GM21423 (cell line): ENCODE measurements around the gene YEATS2.
"Not testable (repeated sequence)": the region's sequence is repeated elsewhere in the genome, so short reads cannot be mapped to it uniquely, and the experiment has no call there.

Experiments
- ATAC-seq: cut with Tn5 transposase; IDR thresholded peaks from one replicate; pipeline ENCODE4 v1.9.1; 2021; ENCODE audit warnings: mild to moderate bottlenecking, moderate library complexity; ENCODE audit not compliant: unreplicated experiment

YEATS2 gene

DNA sequence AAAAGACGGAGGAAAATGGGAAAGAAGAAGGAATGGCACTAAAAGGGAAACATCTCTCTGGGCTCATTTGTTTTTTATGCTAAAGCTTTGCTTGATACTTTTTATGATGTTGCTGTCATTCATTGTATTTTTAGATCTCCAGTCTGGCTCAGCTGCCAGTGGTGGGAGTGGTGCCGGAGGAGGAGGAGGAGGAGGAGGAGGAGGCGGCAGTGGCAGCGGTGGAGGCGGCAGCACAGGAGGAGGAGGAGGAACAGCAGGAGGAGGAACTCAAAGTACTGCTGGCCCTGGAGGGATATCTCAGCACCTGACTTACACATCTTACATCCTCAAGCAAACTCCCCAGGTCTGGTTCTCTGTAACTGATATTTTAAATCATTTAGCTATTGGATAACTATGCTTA, 78.2 kb downstream of the YEATS2 start:
- ATAC-seq = no peak

DNA sequence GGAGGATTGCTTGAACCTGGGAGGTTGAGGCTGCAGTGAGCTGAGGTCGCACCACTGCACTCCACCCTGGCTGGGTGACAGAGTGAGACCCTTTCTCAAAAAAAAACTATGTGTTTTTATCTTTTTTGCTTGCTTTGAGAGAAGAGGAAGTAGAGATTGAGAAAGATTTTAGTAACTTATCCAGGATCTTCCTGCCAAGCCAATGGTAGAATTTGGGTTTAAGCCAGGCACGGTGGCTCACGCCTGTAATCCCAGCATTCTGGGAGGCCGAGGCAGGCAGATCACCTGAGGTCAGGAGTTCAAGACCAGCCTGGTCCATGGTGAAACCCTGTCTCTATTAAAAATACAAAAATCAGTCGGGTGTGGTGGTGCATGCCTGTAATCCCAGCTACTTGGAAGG, 78.9 kb downstream of the YEATS2 start:
- not testable (repeated sequence) for ATAC-seq

DNA sequence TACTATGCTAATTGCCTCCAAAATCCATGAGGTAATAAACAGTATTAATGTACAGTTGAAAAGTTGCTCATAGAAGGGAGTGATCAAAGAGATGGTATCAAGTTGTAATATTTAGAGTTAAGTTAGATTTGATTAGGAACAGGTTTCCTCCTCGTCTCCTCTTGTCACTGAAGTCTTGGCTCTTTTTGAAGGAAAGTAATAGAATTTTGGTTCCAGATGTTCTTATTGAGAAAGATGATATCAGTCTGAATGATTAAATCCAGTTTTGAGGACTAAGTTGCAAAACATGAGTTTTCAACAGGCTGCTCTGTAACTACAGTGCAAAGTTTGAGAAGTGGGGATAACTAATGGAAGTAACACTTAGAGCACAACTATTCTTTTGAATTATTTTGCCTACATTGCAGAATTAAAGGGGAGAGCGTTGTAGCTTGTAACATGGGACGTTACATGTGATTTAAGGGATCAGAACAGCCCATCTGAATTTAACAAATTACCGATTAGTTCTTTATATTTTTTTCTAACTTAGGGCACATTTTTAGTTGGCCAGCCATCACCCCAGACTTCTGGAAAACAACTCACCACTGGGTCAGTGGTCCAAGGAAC, 79.5 kb downstream of the YEATS2 start:
- no peak for ATAC-seq

GRCh38 chr3:183779896-183780465, 82.4 kb downstream of the YEATS2 start:
- no peak for ATAC-seq

GRCh38 chr3:183781246-183781645, 83.6 kb downstream of the YEATS2 start:
- no peak for ATAC-seq

- ATAC-seq = no peak
Observed at GRCh38 chr3:183782576-183783276, 85.1 kb downstream of the YEATS2 start.

DNA sequence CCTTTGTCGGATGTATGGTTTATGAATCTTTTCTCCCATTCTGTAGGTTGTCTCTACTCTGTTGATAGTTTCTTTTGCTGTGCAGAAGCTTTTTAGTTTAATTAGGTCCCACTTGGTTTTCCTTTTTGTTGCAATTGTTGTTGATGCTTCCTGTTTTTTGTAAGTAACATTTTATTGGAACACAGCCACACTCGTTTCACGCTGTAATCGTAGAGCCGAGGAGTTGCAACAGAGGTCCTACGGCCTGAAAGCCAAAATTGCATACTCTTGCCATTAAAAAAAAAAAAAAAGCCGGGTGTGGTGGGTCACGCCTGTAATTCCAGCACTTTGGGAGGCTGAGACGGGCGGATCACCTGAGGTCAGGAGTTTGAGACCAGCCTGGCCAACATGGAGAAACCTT, 86.9 kb downstream of the YEATS2 start:
- not testable (repeated sequence) for ATAC-seq

DNA sequence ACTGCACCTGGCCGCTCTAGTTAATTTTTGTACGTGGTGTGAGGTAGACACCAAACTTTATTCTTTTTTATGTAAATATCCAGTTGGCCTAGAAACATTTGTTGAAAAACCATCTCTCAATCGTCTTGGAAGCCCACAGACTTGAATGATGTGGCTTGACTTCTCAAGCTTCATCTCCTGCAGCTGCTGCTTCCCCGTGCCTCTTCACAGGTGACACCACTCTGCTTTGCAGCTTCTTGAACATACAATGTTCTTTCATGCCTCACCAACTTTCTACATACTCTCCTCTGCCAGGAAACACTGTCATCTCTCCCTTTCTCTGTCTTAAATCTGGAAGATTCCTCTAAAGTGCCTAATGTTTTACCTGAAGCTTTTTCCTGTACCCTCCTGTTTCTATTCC, 92.2 kb downstream of the YEATS2 start:
- ATAC-seq = no peak

DNA sequence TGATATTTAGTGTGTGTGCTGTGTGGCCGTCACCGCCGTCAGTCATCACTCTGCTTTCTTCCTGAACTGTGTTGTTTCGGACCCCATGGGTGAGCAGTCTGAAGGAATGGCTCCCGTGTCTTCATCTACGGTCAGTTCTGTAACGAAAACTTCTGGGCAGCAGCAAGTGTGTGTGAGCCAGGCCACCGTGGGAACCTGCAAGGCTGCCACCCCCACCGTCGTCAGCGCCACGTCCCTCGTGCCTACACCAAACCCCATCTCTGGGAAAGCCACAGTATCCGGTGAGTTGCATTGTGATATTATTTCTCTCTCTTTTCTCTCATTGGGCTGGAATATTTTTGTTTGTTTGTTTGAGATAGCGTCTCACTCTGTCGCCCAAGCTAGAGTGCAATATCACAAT, 93.1 kb downstream of the YEATS2 start:
- no peak for ATAC-seq

- ATAC-seq = no peak
Observed at GRCh38 chr3:183792976-183793375, 95.4 kb downstream of the YEATS2 start.

- ATAC-seq = no peak
Observed at GRCh38 chr3:183794452-183794851, 96.9 kb downstream of the YEATS2 start.

GRCh38 chr3:183796372-183796771, 98.8 kb downstream of the YEATS2 start:
- no peak for ATAC-seq

DNA sequence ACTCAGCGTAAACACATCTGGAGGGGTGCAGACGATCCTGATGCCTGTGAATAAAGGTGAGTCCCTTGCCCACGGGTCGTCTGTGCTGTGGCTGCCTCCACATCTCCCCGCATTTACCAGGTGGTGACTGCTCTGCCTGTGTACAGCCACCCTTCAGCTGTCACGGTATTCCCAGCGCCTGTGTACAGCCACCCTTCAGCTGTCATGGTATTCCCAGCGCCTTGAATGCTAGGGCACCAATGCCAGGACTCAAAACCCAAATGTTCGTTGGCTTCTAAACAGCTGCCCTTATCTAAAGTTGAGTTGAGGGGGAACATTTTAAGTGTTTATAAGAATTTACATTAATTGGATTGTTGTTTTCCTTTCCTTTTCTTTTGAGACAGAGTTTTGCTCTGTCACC, 100.4 kb downstream of the YEATS2 start:
- ATAC-seq = no peak

GRCh38 chr3:183799461-183799860, 101.9 kb downstream of the YEATS2 start:
- no peak for ATAC-seq

DNA sequence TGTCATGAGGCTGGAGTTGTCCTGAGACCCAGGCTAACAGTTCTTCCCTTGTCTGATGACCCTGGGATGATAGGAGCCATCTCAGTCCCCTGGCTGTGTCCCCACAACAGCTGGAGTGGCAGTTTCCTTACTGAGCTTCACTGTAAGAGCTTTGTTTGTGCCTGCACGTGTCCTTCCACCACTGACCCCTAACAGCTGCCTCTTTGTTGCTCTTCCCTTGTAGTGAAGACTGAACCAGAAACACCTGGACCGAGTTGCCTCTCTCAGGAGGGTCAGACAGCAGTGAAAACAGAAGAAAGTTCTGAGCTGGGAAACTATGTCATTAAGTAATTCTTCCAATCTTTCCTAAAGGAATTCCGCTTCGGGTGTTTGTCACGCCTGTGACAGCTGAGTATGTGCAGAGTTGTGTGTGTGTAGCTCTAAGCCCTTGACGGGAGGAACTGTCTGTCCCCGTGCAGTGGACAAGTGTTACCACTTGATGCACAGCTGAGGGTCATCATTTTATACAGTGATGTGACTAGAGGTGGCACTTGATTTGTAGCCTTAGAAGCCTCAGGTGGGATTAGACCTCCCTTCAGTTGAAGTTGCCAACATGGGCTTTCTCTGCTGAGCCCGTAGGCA, 102.8 kb downstream of the YEATS2 start:
- no peak for ATAC-seq

- no peak for ATAC-seq
Observed at GRCh38 chr3:183801601-183802000, 104.0 kb downstream of the YEATS2 start.

GRCh38 chr3:183802989-183803388, 105.4 kb downstream of the YEATS2 start:
- no peak for ATAC-seq

DNA sequence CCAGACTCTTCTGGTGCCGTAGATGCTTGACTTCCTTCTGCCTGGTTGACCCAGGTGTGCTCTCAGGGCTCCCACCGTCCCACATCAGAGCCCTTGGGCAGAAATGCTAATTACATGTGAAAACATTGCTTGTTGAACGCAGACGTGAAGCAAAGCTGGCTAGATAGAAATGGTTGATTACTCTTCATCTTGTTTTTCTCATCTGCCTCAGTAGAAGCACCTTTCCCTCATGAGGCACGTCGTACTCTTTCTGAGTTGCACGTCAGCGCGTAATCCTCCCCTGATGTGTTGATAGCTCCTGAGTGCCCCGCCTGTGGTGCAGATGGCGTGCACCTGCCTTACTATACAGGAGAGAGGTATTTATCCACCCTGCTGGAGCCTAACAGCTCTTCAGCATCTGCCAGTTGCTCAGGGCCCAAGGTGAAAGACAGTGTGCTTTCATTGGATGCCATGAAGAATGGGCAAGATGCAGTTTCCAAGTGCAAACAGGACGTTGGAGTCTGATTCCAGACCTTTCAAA, 109.7 kb downstream of the YEATS2 start:
- no peak for ATAC-seq

GRCh38 chr3:183807881-183808280, 110.3 kb downstream of the YEATS2 start:
- no peak for ATAC-seq

DNA sequence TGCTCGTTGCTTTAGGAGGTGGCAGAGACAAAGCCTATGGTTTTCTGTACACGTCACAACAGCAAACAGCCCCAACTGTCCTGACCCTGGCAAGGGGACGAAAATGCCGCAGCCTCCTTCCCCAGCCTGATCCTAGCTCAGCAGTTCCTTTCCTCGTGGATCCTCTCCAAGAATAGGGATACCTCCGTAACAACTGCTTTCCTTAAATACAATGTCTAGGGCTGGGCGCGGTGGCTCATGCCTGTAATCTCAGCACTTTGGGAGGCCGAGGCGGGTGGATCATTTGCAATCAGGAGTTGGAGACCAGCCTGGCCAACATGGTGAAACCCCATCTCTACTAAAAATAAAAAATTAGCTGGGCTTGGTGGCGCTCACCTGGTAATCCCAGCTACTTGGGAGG, 110.8 kb downstream of the YEATS2 start:
- no peak for ATAC-seq

DNA sequence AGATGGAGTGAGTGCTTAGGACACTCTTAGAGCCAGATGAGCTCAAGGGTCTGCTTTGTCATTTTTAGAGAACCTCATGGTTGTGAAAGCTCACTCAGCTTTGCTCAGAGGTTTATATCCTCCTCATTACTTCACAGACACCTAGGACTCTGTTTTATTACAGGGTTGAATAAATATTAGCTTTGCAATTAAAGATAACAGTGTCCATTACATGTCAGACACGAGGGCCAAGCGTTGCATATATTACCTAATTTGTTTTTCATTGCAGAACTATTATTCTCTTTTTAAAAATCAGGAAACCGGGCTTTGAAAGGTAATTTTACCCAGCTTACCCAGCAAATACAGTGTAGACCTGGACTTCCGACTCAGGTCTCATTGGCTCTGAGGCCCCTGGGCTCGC, 111.7 kb downstream of the YEATS2 start:
- no peak for ATAC-seq
